ENCODE measurements around the gene MIX23.

The MIX23 gene

GRCh38 chr3:122407946-122408345 lies 24.9 kb upstream of the MIX23 start:
- no peak for TF ChIP-seq CTCF (IDR thresholded peaks at IDR 0.05; ENCODE audit: insufficient read depth, low read depth, low read length, missing control alignments)
- no peak overlapping the region for H3K4me3 ChIP-seq (ENCODE audit: low read depth, low read length)
- no peak for DNase-seq (ENCODE audit: low read depth)

GRCh38 chr3:122406198-122406597 lies 23.2 kb upstream of the MIX23 start:
- TF ChIP-seq CTCF (IDR thresholded peaks at IDR 0.05; ENCODE audit: insufficient read depth, low read depth, low read length, missing control alignments), result no peak
- no peak overlapping the region for H3K4me3 ChIP-seq (ENCODE audit: low read depth, low read length)
- peak; percentile 9 for DNase-seq (ENCODE audit: low read depth)

DNA sequence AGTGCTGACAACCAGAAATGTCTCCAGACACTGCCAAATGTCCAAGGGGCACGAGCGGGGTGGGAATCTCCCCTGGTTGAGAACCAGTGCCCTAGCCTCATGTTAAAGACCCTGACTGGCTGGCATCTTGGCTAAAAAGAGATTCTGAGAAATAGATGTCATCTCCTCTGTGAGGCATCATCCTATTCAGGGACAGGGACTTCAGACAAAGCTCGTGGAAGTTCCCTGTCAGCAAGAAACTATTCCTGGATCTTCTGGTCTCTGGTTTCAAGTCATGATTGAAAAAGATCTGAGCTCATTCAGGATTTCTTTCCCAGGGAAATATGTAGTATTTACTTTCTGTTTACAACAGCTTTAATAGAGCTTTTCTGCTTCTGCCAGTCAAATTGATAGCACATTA lies 22.0 kb upstream of the MIX23 start:
- DNase-seq (ENCODE audit: low read depth), result no peak
- no peak for TF ChIP-seq CTCF (IDR thresholded peaks at IDR 0.05; ENCODE audit: insufficient read depth, low read depth, low read length, missing control alignments)
- no peak overlapping the region for H3K4me3 ChIP-seq (ENCODE audit: low read depth, low read length)

DNA sequence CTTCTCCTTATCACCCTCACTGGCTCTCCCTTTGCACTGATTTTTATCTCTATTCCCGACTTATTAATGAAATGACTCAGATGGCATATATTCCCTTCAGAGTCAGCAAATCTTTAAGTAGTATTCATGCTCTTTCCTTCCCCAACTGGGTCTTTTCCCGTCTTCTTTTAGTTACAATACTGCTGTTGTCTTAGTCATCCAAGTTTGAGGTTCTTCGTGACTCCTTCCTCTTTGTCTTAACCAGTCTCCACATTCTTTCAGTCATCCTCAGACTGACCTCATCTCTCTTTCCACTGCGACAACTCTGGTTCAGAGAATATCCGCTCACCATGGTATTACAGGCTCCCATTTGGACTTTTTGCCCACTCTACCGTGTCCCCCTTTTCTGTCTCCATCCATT lies 20.5 kb upstream of the MIX23 start:
- TF ChIP-seq CTCF (IDR thresholded peaks at IDR 0.05; ENCODE audit: insufficient read depth, low read depth, low read length, missing control alignments), result no peak
- no peak for DNase-seq (ENCODE audit: low read depth)
- H3K4me3 ChIP-seq (ENCODE audit: low read depth, low read length), result no peak overlapping the region

DNA sequence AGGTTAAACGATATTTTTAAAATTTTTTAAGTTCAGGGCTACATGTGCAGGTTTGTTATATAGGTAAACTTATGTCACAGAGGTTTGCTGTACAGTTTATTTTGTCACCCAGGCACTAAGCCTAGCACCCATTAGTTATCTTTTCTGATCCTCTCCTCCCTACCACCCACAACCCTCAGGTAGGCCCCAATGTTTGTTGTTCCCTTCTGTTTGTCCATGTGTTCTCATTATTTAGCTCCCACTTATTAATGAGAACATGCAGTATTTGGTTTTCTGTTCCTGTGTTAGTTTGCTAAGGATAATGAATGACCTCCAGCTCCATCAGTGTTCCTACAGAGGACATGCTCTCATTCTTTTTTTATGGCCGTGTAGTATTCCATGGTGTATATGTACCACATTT lies 15.9 kb upstream of the MIX23 start:
- no peak for TF ChIP-seq CTCF (IDR thresholded peaks at IDR 0.05; ENCODE audit: insufficient read depth, low read depth, low read length, missing control alignments)
- DNase-seq (ENCODE audit: low read depth), result no peak
- H3K4me3 ChIP-seq (ENCODE audit: low read depth, low read length), result no peak overlapping the region

GRCh38 chr3:122397201-122397600 lies 14.2 kb upstream of the MIX23 start:
- no peak for TF ChIP-seq CTCF (IDR thresholded peaks at IDR 0.05; ENCODE audit: insufficient read depth, low read depth, low read length, missing control alignments)
- H3K4me3 ChIP-seq (ENCODE audit: low read depth, low read length), result no peak overlapping the region
- DNase-seq (ENCODE audit: low read depth), result no peak

DNA sequence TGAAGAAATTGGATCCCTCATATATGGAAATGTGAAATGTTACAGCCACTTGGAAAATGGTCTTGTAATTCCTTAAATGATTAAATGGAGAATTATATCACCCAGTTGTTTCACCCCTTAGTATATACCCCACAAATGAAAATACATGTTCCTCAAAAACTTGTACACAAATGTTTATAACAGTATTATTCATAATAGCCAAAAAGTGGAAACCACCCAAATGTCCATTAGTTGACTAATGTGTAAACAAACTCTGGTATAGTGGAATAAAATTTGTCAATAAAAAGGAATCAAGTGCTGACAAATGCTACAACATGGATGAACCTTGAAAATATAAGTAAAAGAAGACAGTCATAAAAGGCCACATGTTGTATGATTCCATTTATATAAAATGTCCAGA lies 13.5 kb upstream of the MIX23 start:
- no peak overlapping the region for H3K4me3 ChIP-seq (ENCODE audit: low read depth, low read length)
- TF ChIP-seq CTCF (IDR thresholded peaks at IDR 0.05; ENCODE audit: insufficient read depth, low read depth, low read length, missing control alignments), result no peak
- DNase-seq (ENCODE audit: low read depth), result no peak

All from GM12865 (cell line).